GM18907 (cell line): ENCODE data around the gene HAAO.

ENCODE experiments used
- ATAC-seq: cut with Tn5 transposase; IDR thresholded peaks from one replicate; pipeline ENCODE4 v1.9.1; 2021; ENCODE audit warnings: mild to moderate bottlenecking, moderate library complexity; ENCODE audit not compliant: unreplicated experiment

Gene HAAO

DNA sequence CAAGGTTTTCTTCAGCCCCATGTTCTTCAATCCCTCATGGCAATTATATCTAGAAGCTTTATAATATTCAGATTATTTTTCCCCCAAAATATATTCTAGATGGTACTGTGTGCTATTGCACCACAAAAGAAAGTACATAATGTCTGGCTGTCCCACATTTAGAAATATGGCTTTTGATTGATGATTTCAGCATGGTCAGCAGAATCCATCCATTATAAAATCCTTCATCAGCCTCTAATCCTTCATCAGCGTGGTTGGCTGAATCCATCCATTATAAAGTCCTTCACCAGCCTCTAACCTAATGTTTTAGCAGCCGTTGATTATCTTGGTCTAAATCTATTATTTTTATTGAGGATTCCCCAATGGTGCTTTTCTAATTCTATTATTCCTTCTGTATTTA is 23.3 kb upstream of the HAAO start:
- ATAC-seq: no peak

DNA sequence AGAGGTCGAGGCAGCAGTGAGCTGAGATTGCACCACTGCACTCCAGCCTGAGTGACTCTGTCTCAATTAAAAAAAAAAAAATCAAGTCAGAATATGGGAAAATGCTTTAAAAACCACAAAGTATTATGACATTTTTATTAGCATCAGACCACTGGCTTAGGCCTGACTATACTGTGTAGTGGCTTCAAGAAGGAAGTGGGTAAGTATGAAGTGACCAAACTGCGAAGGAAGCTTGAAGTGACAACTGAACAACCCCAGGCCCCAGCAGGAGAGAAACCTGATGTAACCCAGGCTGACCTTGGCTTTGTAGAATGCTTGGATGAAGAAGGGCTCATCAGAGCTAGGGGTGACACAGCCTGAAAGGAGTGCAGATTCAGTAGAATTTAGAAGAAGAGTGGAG is 21.4 kb upstream of the HAAO start:
- ATAC-seq: no peak

DNA sequence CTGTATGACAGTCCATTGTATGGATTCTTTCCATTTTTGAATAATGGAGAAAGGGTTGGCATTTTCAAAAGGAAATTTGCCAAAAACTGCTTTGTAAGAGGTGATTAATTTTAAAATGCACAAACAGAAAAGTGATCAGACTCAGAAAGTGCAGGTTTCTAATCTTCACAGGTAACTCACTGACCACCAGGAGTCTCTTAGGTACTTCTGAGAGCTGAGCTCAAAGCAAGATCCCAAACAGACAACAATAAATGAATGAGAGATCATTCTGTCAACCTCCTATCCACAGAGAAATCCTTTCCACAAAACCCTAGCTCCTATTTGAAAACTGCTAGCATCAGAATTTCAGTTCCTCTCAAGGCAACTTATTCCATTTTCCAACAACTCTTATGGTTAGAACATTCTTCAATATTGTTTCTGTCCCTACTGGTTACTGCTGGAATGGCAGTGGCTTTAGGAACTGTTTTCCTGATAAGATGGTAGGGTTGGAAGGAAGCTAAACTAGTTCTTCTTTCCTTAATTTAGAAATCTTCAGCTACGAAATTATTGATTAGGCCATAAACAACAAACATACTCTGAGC is 20.6 kb upstream of the HAAO start:
- ATAC-seq: no peak

DNA sequence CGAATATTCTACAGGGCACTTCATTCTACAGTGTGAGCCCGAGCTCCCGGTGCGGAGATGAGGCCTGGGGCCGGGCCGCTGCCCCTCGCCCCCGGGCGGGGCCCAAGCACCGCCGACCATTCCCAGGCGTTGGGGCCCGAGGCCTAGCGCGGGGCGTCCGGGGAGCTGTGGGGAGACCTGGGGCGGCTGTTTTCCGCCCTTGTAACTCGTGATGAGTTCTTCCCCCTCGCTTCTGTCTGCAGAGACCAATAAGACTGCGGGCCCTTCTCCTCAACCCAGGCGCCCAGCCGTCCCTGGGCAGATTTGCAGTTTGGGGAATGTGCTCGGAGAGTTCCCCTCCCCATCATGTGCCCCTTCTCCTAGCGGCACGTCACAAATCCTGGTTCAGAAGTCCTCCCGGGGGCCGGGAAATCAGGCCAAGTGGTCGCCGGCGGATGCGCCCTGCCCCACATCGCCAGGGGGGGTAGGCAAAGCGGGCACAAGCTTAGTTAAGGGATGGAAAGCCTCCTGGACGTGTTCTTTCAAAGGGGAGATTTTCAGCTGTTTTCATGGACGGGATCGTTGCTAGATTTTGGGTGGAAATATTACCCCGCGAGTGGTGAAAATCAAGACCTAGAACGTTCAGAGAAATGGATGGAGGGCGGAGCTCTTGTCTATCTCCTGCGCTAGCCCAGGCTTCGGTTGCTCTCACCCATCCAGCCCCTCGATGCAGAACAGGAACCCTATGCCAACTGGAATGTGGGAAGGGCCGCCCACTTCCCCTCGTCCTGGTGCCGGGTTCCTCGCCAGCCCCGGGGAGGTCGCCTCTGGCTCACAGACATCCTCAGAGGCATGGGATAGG is 18.8 kb upstream of the HAAO start:
- ATAC-seq: peak; percentile 18

DNA sequence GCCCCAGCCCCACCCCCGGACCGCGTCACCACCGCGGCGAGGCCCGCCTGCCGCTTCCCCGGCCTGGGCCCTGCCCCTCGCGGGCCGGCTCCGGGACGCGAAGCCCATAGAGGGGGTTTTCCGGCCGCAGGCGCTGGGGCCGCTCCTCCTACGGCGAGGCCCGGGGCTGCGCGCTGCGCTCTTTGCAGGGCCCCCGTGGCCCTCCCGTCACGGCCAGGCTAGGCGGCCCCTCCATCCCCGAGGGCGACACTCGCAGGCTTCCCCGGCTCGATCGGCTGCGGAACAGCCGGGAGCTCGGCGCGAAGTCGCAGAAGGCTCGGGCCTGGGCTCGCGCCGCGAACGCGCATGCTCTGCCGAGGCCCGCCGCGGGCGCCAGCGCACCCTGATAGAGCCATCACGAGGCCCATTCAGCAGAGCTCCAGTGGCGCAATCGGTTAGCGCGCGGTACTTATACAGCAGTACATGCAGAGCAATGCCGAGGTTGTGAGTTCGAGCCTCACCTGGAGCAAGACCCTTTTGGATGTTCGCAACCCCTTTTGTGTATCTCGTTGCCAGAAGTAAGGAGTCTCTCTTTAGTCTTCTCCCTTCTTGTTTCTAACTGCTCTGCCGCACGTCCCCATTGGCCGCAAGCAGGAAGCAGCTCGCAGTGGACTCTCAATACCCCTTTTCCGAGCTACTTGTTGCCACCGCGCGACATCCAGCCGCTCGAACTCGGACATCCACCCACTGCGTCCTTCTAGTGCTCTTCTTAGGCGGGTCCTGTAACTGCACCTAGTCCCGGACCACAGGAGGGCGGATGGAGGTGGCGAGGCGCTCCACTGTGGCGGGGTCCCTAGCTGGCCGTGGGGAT is 18.0 kb upstream of the HAAO start:
- ATAC-seq: peak; percentile 79

DNA sequence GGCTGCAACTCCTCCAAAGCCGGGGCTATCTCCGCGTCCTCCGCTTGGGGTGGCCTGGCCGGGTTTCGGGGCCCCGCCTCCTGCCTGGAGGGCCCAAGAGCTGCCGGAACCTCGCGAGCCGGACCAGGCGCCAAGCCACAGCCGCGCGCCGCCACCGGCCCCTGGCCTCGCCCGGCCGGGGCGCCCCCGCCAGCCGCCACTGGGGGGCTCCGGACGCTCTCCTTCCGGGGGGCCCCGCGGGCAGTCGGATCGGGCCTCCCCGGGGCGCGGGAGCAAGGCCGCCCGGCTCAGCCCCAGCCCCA is 17.4 kb upstream of the HAAO start:
- ATAC-seq: peak; percentile 61

DNA sequence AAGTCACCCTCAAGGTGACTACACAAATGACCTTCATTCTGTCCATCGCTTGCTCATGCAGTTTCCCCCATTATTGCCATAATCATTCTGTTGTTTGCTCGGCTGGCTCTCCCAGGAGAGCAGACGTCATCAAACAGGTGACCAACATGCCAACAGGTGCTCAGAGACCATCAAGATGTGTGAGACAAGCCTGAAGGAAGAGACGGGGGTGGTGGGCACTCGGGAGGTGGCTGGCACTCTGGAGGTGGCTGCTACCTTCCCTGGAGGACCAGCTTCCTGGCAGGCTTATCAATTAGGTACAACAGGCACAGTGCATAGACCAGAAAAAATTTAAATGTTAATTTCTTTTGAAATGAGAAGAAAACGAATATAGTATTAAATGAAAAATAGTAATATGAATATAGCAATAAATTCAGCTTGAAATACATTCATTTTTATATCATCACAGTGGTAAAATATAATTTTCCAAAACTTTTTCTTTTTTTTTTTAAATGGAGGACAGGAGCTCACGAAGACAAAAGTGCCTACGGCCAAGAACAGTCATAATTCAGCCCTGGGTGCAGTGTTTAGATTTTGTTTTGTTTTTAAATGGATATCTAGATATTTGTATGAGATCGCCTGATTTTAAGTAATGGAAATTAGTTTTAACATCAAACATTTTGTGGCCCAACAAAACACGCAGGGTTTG is 16.9 kb upstream of the HAAO start:
- no peak for ATAC-seq

DNA sequence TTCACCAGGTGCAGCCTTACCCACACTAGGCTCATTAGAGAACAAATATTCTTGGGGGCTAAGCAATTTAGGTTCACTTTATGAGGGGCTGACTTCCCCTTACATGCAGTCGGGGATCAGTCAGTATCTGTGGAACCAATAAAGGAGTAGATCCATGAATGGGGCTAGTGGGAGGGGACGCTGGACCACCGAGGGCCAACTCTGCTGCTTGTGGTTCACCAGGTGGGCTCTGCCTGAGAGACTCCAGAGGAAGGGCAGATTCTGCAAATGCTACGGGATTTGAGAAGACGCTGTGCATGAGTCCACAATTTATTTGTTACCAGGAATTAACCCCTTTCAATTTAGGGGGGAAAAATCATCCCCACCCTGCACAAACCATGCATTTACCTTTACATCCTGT is 15.9 kb upstream of the HAAO start:
- ATAC-seq: no peak

DNA sequence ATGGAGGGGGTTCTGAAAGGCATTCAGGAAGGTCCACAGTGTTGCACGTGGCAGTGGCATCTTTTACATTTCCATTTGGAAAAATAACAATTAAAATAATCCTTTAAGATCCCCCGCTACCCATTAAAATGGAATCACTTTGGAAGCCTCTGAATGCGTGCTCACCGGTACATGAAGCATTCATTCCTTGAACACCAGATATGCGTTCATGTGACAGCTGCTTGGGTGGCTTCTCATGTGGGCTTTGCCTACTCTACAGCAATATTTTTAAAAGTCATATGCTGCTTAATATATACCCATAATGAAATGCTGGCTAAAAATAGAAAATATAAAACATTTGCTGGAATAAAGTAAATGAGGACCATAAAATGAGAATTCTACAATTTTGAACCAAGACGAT is 14.4 kb upstream of the HAAO start:
- ATAC-seq: no peak

DNA sequence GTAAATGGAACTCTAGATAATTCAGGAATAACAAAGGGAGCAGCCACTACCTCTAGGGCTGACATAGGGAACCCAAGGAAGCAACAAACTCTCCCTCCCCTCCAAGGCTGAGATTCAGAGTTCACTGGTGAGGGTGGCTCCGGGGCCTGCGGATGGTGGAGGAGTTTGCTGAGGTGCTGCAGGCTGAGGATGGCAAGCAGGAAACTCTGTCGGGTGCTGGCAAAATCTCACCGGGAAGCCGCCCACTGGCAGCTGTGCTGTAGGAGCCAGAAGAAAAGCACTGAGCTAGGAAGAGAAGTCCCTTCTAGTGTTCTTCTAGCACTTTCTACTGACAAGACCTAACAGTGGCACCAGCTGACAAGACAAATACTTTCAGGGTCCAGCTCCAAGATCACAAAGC is 12.5 kb upstream of the HAAO start:
- ATAC-seq: no peak

DNA sequence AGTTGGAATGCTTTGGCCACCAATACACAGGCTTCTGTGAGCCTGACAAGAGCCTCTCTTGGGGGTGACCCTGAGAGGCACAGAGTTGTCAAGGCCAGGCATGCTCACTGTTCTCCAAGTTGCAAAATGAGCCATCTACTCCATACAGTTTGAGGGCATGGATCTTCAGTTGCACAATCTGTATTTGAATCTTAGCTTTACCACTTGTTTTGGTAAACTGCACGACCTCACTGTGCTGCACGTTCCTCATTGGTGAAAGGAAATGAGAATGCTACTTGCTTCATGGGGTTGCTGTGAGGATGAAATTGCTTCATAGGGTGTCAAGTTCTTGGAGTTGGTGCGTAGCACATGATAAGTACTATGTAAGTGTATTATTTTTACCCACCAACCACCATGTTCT is 12.0 kb upstream of the HAAO start:
- no peak for ATAC-seq

DNA sequence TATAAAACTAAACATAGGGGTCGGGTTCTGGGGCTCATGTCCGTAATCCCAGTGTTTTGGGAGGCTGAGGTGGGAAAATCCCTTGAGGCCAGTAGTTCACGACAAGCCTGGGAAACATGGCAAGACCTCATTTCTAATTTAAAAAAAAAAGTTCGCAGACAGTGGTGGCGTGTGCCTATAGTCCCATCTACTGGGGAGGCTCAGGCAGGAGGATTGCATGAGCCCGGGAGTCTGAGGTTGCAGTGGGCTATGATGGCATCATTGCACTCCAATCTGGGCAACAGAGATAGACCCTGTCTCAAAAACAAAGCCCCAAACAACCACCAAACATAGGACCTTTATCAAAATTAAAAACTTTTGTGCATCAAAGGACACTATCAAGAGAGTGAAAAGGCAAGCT is 9.8 kb upstream of the HAAO start:
- ATAC-seq: no peak

DNA sequence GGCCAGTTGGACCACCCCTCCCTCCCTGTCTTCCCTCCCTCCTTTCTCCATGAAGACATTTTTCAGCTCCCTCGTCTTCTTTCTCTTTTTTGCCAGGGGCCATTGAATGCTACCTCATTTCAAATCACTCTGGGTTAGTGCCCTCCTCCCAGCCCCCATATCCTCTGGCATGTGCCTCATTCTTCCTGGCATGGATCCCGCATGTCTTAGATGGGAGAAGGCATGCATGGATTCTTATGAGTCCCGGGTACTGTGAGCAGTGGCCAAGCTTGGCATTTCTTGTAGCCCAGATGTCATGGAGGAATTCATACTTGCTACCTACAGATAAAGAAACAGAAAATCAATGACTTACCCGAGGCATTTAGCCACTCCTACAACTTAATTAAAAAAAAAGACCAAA is 9.0 kb upstream of the HAAO start:
- no peak for ATAC-seq

DNA sequence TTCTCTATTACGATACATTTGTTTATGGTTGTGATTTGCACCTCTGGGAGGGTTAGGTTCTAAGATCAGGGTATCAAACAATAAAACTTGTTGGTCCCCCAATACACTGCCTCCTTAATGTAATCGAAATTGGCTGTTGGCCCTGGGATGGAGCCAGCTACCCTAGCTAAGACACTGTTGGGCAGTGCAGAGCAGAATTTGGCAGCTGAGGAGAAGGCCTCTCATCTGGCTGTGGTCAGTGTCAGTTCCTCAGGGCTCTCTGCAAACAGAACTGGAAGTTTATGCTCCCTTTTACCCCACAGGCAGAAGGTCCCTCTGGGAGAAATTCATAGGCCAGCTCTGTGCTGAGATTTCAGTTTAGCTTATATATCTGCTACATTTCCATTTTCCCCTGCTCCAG is 8.6 kb upstream of the HAAO start:
- no peak for ATAC-seq

DNA sequence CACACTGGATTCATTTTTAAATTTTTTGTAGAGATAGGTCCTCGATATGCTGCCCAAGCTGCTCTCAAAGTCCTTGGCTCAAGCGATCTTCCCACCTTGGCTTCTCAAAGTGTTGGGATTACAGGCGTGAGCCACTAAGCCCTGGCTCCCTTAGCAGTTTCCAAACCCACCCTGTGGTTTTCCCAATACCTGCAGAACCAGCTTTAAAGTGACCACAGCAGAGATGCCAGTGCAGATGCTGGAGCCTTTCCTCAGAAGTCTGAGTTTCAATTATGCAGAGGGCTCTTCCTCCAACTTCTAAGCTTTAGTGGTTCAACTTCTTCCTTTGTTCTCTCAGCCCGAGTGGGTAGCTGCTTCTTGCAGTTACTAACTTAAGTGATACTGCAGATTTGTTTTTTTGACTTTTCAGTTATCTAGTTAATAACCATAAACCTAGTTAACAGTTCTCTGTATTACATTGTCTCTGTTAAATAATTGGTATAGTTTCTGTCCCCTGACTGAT is 8.1 kb upstream of the HAAO start:
- ATAC-seq: no peak

DNA sequence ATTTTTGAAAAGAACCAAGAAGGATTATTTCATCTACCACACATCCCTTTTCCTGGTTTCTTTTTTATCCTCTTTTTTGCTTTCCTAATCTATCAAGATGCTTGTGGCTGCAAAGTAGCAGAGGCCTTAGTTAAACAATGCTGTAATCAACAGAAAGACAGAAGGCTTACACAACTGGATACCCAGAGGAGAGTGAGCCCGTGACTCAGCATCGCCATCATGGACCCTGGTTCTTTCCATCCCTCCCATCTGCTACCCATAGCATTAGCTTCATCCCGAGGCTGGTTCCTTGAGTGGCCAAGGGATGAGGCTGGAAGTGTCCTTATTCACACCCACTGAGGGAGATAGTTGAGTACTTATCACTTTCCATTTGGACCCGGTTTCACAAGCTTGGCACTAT is 7.5 kb upstream of the HAAO start:
- no peak for ATAC-seq

DNA sequence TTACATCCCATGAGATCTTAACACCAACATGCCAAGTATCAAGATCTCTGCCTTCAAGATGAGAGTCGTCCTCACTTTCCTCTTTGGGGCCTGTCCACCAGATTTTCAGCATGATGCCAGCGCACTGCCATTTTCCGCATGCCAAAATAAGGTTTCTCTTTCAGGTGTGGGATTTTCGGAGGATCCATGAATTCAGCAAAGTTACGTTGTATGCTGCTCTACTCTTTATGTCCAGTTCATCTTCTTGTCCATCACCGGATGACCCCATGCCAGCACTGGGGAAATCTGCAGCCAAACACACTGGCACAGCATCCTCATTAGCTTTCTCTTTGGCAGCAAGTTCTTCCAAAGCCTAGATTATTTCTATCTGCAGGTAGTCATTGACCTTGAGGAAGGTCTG is 4.9 kb upstream of the HAAO start:
- ATAC-seq: no peak

DNA sequence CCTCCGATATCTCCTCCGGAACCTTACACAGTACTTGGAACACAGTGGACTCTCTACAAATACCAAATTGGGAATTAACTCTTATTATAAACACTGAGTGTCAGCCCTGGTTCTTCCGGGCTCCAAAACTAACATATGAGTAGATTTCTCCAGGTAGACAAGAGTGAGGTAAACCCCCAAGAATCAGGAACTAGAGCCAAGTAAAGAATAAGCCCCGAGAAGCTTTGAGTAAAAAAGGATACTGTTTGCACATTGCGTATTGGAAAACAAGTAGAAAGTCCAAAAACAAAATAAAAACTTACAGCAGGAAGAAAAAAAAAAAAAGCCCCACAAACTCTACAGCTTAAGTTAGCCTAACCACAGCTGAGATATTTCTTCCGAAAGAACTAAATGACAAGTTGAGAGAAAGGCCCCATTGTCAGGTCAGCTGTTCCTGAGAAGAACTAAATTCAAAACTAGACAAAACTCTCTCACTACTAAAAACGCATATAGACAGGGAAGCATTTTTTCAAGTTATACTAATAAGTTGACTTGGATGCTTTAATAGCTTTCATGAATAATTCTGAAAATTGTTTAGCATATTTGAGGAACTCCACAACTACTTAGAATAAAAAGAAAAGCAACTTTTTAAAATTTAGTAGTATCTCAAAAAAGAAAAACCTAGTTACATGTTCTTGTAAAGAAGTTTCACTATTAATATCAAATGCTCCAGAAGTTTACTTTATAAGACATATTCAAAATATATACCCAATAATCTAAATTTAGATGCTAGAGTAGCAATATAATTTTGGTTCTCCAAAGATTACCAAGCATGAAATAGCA is 4.3 kb upstream of the HAAO start:
- ATAC-seq: peak; percentile 47

DNA sequence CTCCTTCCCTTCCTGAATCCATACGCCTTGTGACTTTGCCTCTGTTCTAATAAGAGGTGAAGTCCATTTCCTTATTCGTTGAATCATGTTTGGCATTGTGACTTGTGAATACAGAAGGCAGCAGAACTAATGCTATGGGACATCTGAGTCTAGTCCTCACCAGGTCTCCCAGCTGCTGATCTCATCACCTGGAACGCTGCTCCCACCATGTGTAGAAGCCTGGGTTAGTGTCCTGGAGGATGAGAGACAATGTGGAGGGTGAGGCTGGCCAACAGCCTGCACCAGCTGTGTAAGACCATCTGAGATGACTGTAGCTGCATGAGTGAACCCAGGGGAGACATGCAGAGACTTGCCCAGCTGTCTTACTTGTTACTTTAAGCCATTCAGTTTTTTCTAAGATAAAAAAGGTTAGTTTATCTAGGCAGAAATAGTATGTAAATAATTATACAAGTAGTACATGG is 3.5 kb upstream of the HAAO start:
- ATAC-seq: peak; percentile 51

DNA sequence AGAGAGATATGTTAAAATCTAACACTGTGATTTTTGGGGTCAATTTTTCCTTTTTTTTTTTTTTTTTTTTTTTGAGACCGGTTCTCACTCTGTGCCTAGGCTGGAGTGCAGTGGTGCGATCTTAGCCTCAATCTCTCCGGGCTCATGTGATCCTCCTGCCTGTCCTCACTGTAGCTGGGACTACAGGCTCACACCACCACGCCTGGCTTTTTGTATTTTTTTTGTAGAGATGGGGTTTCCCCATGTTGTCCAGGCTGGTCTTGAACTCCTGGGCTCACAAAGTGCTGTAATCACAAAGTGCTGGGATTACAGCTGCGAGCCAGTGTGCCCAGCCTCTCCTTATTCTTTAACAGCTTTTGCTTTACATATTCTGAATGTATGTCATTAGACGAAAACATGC is 2.9 kb upstream of the HAAO start:
- no peak for ATAC-seq
